ENCODE data around the gene DHX34.
A peak's percentile ranks its signal among the peaks of the same experiment; 100 is the strongest.
"Not testable (repeated sequence)": the region's sequence is repeated elsewhere in the genome, so short reads cannot be mapped to it uniquely, and the experiment has no call there.

The DHX34 gene

GRCh38 chr19:47348819-47349795 lies at the start of gene DHX34:
TSS of gene DHX34 (plus strand) at chr19:47349315. CDS start at chr19:47353031, 3,716 bp downstream.
- peak; percentile 96 for DNase-seq (ENCODE audit: low read depth in 2 of 2)

GRCh38 chr19:47300867-47301266 lies 48.2 kb upstream of the DHX34 start:
- DNase-seq (ENCODE audit: low read depth in 2 of 2), result not testable (repeated sequence)

GRCh38 chr19:47302249-47302648 lies 46.9 kb upstream of the DHX34 start:
- no peak for DNase-seq (ENCODE audit: low read depth in 2 of 2)

GRCh38 chr19:47303966-47304365 lies 45.1 kb upstream of the DHX34 start:
- no peak for DNase-seq (ENCODE audit: low read depth in 2 of 2)

GRCh38 chr19:47305309-47305751 lies 43.8 kb upstream of the DHX34 start:
- peak; percentile 77 to 78 for DNase-seq (ENCODE audit: low read depth in 2 of 2)

GRCh38 chr19:47306303-47306702 lies 42.8 kb upstream of the DHX34 start:
- DNase-seq (ENCODE audit: low read depth in 2 of 2), result no peak

GRCh38 chr19:47309038-47309437 lies 40.1 kb upstream of the DHX34 start:
- DNase-seq (ENCODE audit: low read depth in 2 of 2), result no peak

GRCh38 chr19:47309608-47310007 lies 39.5 kb upstream of the DHX34 start, which contains the start of gene C5AR1:
TSS of gene C5AR1 (plus strand) at chr19:47309861. CDS start at chr19:47309896, 35 bp downstream.
- DNase-seq (ENCODE audit: low read depth in 2 of 2), result no peak

GRCh38 chr19:47310323-47310722 lies 38.8 kb upstream of the DHX34 start:
- DNase-seq (ENCODE audit: low read depth in 2 of 2), result no peak

- no peak for DNase-seq (ENCODE audit: low read depth in 2 of 2)
Measured at GRCh38 chr19:47310819-47311218, 38.3 kb upstream of the DHX34 start.

GRCh38 chr19:47312366-47313006 lies 36.6 kb upstream of the DHX34 start:
- DNase-seq (ENCODE audit: low read depth in 2 of 2), result no peak

- DNase-seq (ENCODE audit: low read depth in 2 of 2), result no peak
Measured at GRCh38 chr19:47313754-47314295, 35.3 kb upstream of the DHX34 start.

GRCh38 chr19:47315125-47315821 lies 33.8 kb upstream of the DHX34 start:
- DNase-seq (ENCODE audit: low read depth in 2 of 2), result peak; percentile 52 to 59

GRCh38 chr19:47316513-47316912 lies 32.6 kb upstream of the DHX34 start:
- DNase-seq (ENCODE audit: low read depth in 2 of 2), result no peak

- DNase-seq (ENCODE audit: low read depth in 2 of 2), result no peak
Measured at GRCh38 chr19:47319923-47320871, 28.9 kb upstream of the DHX34 start.

GRCh38 chr19:47321630-47322029 lies 27.5 kb upstream of the DHX34 start:
- no peak for DNase-seq (ENCODE audit: low read depth in 2 of 2)

- no peak for DNase-seq (ENCODE audit: low read depth in 2 of 2)
Measured at GRCh38 chr19:47322058-47322457, 27.1 kb upstream of the DHX34 start.

- no peak for DNase-seq (ENCODE audit: low read depth in 2 of 2)
Measured at GRCh38 chr19:47323409-47323808, 25.7 kb upstream of the DHX34 start.

- no peak for DNase-seq (ENCODE audit: low read depth in 2 of 2)
Measured at GRCh38 chr19:47323872-47324271, 25.2 kb upstream of the DHX34 start.

- DNase-seq (ENCODE audit: low read depth in 2 of 2), result no peak
Measured at GRCh38 chr19:47324502-47324901, 24.6 kb upstream of the DHX34 start.

- DNase-seq (ENCODE audit: low read depth in 2 of 2), result no peak
Measured at GRCh38 chr19:47330466-47330869, 18.6 kb upstream of the DHX34 start.
